SK-N-SH (cell line): Measurements from ENCODE around the gene LSMEM2.

ENCODE experiments used
- CTCF ChIP-seq: fragments of 200-600 bp; sonication (generic); IDR thresholded peaks from 2 replicates; pipeline ENCODE4 v1.6.1; 2017; ENCODE audit warnings: antibody characterized with exemption, mild to moderate bottlenecking, moderate library complexity
- SIN3A ChIP-seq: IDR thresholded peaks from 2 replicates; pipeline ENCODE4 v1.6.1; 2012; ENCODE audit warnings: low read depth, mild to moderate bottlenecking, low read length, moderate library complexity, borderline replicate concordance
- YY1 ChIP-seq: IDR thresholded peaks from 2 replicates; pipeline ENCODE4 v1.4.0; 2012; ENCODE audit warnings: low read depth, mild to moderate bottlenecking

GRCh38 chr3:50263478-50264382, 15.2 kb upstream of the LSMEM2 start:
- TF ChIP-seq CTCF (no peak), YY1 (no peak), SIN3A (no peak)
